HCT116 (cell line): ENCODE results near the gene PRKAG2. TPM values are rescaled to one million over a fixed set of nuclear protein-coding genes. Genes with fewer than 3 reads are reported as not detected.

Experiments used
- ATAC-seq: fragments of 200-7000 bp; cut with Tn5 transposase; 2 replicates; pipeline ENCODE4 v1.9.1; 2020; ENCODE audit warnings: mild to moderate bottlenecking, moderate library complexity
- BruUV-seq: library from RNA; stranded (reverse); fragments of 400-500 nt; replicated peaks from 2 replicates; lab custom pipeline; 2021; lab: Mats Ljungman, UMichigan
- CTCF ChIA-PET: fragments of 300-600 bp; sonication (Branson Sonifier 250); formaldehyde crosslinking; loops from one replicate; lab custom pipeline; 2021; ENCODE audit warnings: antibody characterized with exemption; lab: Charles Lee
- POLR2A ChIA-PET: fragments of 300-600, 350-600 bp; sonication (Branson Sonifier 250); formaldehyde crosslinking; loops from one replicate; lab custom pipeline; 2021; ENCODE audit warnings: antibody characterized with exemption; lab: Charles Lee
- RAD21 ChIA-PET, 2 experiments: fragments of 300-600 bp; sonication (Branson Sonifier 250); formaldehyde crosslinking; loops; one replicate each; lab custom pipeline; 2023; ENCODE audit warnings: low total read pairs in 2 of 2; ENCODE audit not compliant: uncharacterized antibody in 2 of 2, unreplicated experiment in 2 of 2, low non-redundant PET in 1 of 2; lab: Charles Lee
- DNase-seq: peaks from one replicate; pipeline ENCODE4 v3.0.0-alpha.2; 2010; ENCODE audit warnings: low read depth, low spot score
- H2AFZ ChIP-seq: fragments of 200-600 bp; shearing (Covaris generic), sonication (generic); 2 replicates; pipeline ENCODE4 v1.6.1; 2017; ENCODE audit warnings: low read depth, mixed run types, mixed read lengths, antibody characterized with exemption, low read length; ENCODE audit not compliant: poor library complexity, severe bottlenecking
- H3K27ac ChIP-seq: 2 replicates; pipeline ENCODE4 v1.5.1; 2012; ENCODE audit warnings: low read depth, low read length
- H3K27me3 ChIP-seq: fragments of 200-600 bp; sonication (generic); 2 replicates; pipeline ENCODE4 v1.6.1; 2016; ENCODE audit warnings: mixed run types, low read length, mixed read lengths; ENCODE audit not compliant: insufficient read depth
- H3K36me3 ChIP-seq, 2 experiments: fragments of 200-500 bp in 1 of 2; fragments of 200-600 bp in 1 of 2; sonication (Bioruptor generic) in 1 of 2; sonication (generic) in 1 of 2; 2 replicates each; pipeline versions ENCODE4 v1.5.1 to v1.6.1; 2014 to 2016; ENCODE audit warnings: low read length in 2 of 2, inconsistent platforms in 1 of 2, mixed read lengths in 1 of 2, mixed run types in 1 of 2; ENCODE audit not compliant: insufficient read depth in 2 of 2, control insufficient read depth in 1 of 2
- H3K4me1 ChIP-seq, 2 experiments: fragments of 200-600 bp in 1 of 2; sonication (generic) in 1 of 2; 2 replicates each; pipeline versions ENCODE4 v1.5.1 to v1.6.1; 2012 to 2017; ENCODE audit warnings: low read length in 2 of 2, inconsistent platforms in 1 of 2, mild to moderate bottlenecking in 1 of 2, mixed read lengths in 1 of 2, mixed run types in 1 of 2, moderate library complexity in 1 of 2; ENCODE audit not compliant: insufficient read depth in 2 of 2, control insufficient read depth in 1 of 2
- H3K4me2 ChIP-seq: fragments of 200-600 bp; sonication (generic); 2 replicates; pipeline ENCODE4 v1.6.1; 2017; ENCODE audit warnings: mixed run types, low read length, mixed read lengths
- H3K4me3 ChIP-seq, 2 experiments: fragments of 200-600 bp in 1 of 2; sonication (generic) in 1 of 2; replicated peaks in 1 of 2; 2 replicates each; pipeline ENCODE4 v1.5.1; 2011 to 2016; ENCODE audit warnings: low read length in 2 of 2, control low read depth in 1 of 2, low read depth in 1 of 2, mild to moderate bottlenecking in 1 of 2, mixed read lengths in 1 of 2, mixed run types in 1 of 2
- H3K79me2 ChIP-seq: fragments of 200-600 bp; sonication (generic); 2 replicates; pipeline ENCODE4 v1.6.1; 2017; ENCODE audit warnings: mild to moderate bottlenecking, mixed run types, low read length, moderate library complexity, mixed read lengths; ENCODE audit not compliant: insufficient read depth
- H3K9ac ChIP-seq: fragments of 200-600 bp; sonication (generic); 2 replicates; pipeline ENCODE4 v1.6.1; 2016; ENCODE audit warnings: low read length, mixed read lengths
- H3K9me2 ChIP-seq: fragments of 200-600 bp; sonication (generic), shearing (Covaris generic); 2 replicates; pipeline ENCODE4 v1.6.1; 2017; ENCODE audit warnings: mixed run types, mild to moderate bottlenecking, moderate library complexity; ENCODE audit not compliant: insufficient read depth
- H3K9me3 ChIP-seq, 2 experiments: fragments of 200-500 bp in 1 of 2; fragments of 200-600 bp in 1 of 2; sonication (Bioruptor generic) in 1 of 2; sonication (generic) in 1 of 2; 2 replicates each; pipeline ENCODE4 v1.6.1; 2014 to 2017; ENCODE audit warnings: low read length in 2 of 2, mixed read lengths in 2 of 2, inconsistent platforms in 1 of 2, low read depth in 1 of 2, mild to moderate bottlenecking in 1 of 2, mixed run types in 1 of 2, moderate library complexity in 1 of 2; ENCODE audit not compliant: control insufficient read depth in 1 of 2, insufficient read depth in 1 of 2
- H4K20me1 ChIP-seq: fragments of 200-600 bp; sonication (generic), shearing (Covaris generic); 2 replicates; pipeline ENCODE4 v1.6.1; 2017; ENCODE audit warnings: mixed run types, mild to moderate bottlenecking, moderate library complexity; ENCODE audit not compliant: insufficient read depth
- ELF1 ChIP-seq: IDR thresholded peaks from 2 replicates; pipeline ENCODE4 v1.6.1; 2012; ENCODE audit warnings: low read depth, borderline replicate concordance
- EZH2 ChIP-seq: fragments of 200-600 bp; sonication (generic); IDR thresholded peaks from 2 replicates; pipeline ENCODE4 v1.6.1; 2017; ENCODE audit warnings: antibody characterized with exemption, mixed run types
- FOSL1 ChIP-seq: IDR thresholded peaks from 2 replicates; pipeline ENCODE4 v1.6.1; 2012; ENCODE audit warnings: low read depth
- REST ChIP-seq: IDR thresholded peaks from 2 replicates; pipeline ENCODE4 v1.6.1; 2012; ENCODE audit warnings: low read depth
- SIN3A ChIP-seq: IDR thresholded peaks from 2 replicates; pipeline ENCODE4 v1.6.1; 2012; ENCODE audit warnings: low read depth
- SP1 ChIP-seq: IDR thresholded peaks from 2 replicates; pipeline ENCODE4 v1.6.1; 2012; ENCODE audit warnings: low read depth
- SRF ChIP-seq: IDR thresholded peaks from 2 replicates; pipeline ENCODE4 v1.6.1; 2012; ENCODE audit warnings: low read depth
- YY1 ChIP-seq: IDR thresholded peaks from 2 replicates; pipeline ENCODE4 v1.6.1; 2011; ENCODE audit warnings: low read length, low read depth, moderate library complexity, mild to moderate bottlenecking; ENCODE audit not compliant: insufficient replicate concordance; ENCODE audit errors: extremely low read depth
- ZBTB33 ChIP-seq: IDR thresholded peaks from 2 replicates; pipeline ENCODE4 v1.6.1; 2011; ENCODE audit warnings: mild to moderate bottlenecking, low read length, moderate library complexity; ENCODE audit not compliant: insufficient replicate concordance; ENCODE audit errors: extremely low read depth
- ZFX ChIP-seq: fragments of 450-650 bp; IDR thresholded peaks from 2 replicates; pipeline ENCODE4 v1.6.1; 2017
- ZNF274 ChIP-seq: fragments of 200-500 bp; sonication (Bioruptor generic); IDR thresholded peaks from 2 replicates; pipeline ENCODE4 v1.6.1; 2014; ENCODE audit warnings: mild to moderate bottlenecking, low read depth, low read length, inconsistent platforms
- intact Hi-C: fragments of 100-400 bp; cut with micrococcal nuclease; formaldehyde crosslinking; loops from 2 replicates; pipeline ENCODE4 v1.10.0; 2022
- total RNA-seq: library from RNA; stranded (reverse); gene quantifications from one replicate; pipeline ENCODE4 v1.2.1, GENCODE V29; 2021; ENCODE audit not compliant: unreplicated experiment

PRKAG2 gene
- total RNA-seq, 1 experiment from 2014 or later = 23.6 TPM

DNA sequence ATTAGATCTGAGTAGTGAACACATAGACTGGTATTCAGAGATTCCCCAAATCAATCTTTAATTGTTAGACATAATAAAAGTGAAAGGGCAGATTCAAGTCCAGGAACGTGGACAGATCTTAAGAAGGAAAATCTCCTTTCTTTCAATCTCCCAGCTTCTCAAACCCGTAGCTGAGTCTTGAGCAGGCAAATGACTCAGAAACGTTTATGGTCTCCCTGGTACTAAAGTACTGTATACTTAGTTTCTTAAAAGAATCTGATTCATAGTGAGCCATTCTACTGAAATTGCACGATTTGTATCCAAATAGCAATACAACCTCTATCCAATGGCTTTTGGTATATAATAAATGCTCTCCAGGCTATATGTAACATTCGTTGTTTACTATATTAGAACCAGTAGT lies 216.8 kb downstream of the PRKAG2 start:
- no peaks in the 10 kb centered on the region for H3K9me3 ChIP-seq

More for the DNA sequence above, 216.8 kb downstream of the PRKAG2 start:
- H3K9me2 ChIP-seq = no peaks in the 10 kb centered on the region
- DNase-seq = no peak
- no peak overlapping the region for H3K27ac ChIP-seq
- CTCF ChIA-PET = no interaction called here
- intact Hi-C loops = no loop called here
- BruUV-seq = no TSS peak
- H3K9ac ChIP-seq = no peak overlapping the region
- RAD21 ChIA-PET = no interaction called here
- no peak for ATAC-seq
- no peaks in the 10 kb centered on the region for H4K20me1 ChIP-seq
- no peak overlapping the region for H3K4me3 ChIP-seq
- no peak overlapping the region for H3K4me2 ChIP-seq
- H3K27me3 ChIP-seq = no peaks in the 10 kb centered on the region
- no peaks in the 10 kb centered on the region for H3K36me3 ChIP-seq
- no peaks in the 10 kb centered on the region for H3K79me2 ChIP-seq
- H3K4me1 ChIP-seq = no peaks in the 10 kb centered on the region
- TF ChIP-seq SRF (no peak), ZNF274 (no peak), EZH2 (no peak), YY1 (no peak), SP1 (no peak), FOSL1 (no peak), SIN3A (no peak), ZBTB33 (no peak), ELF1 (no peak), REST (no peak), ZFX (no peak)
- POLR2A ChIA-PET = no interaction called here
- H2AFZ ChIP-seq = no peak overlapping the region
